HCT116 (cell line): ENCODE data around the gene TJP3. TPM values are rescaled to one million over a fixed set of nuclear protein-coding genes. Genes with fewer than 3 reads are reported as not detected.

ENCODE experiments used
- ATAC-seq: fragments of 200-7000 bp; cut with Tn5 transposase; 2 replicates; pipeline ENCODE4 v1.9.1; 2020; ENCODE audit warnings: mild to moderate bottlenecking, moderate library complexity
- BruUV-seq: library from RNA; stranded (reverse); fragments of 400-500 nt; replicated peaks from 2 replicates; lab custom pipeline; 2021; lab: Mats Ljungman, UMichigan
- CTCF ChIA-PET: fragments of 300-600 bp; sonication (Branson Sonifier 250); formaldehyde crosslinking; loops from one replicate; lab custom pipeline; 2021; ENCODE audit warnings: antibody characterized with exemption; lab: Charles Lee
- POLR2A ChIA-PET: fragments of 300-600, 350-600 bp; sonication (Branson Sonifier 250); formaldehyde crosslinking; loops from one replicate; lab custom pipeline; 2021; ENCODE audit warnings: antibody characterized with exemption; lab: Charles Lee
- RAD21 ChIA-PET, 2 experiments: fragments of 300-600 bp; sonication (Branson Sonifier 250); formaldehyde crosslinking; loops; one replicate each; lab custom pipeline; 2023; ENCODE audit warnings: low total read pairs in 2 of 2; ENCODE audit not compliant: uncharacterized antibody in 2 of 2, unreplicated experiment in 2 of 2, low non-redundant PET in 1 of 2; lab: Charles Lee
- DNase-seq: peaks from one replicate; pipeline ENCODE4 v3.0.0-alpha.2; 2010; ENCODE audit warnings: low read depth, low spot score
- H2AFZ ChIP-seq: fragments of 200-600 bp; shearing (Covaris generic), sonication (generic); 2 replicates; pipeline ENCODE4 v1.6.1; 2017; ENCODE audit warnings: low read depth, mixed run types, mixed read lengths, antibody characterized with exemption, low read length; ENCODE audit not compliant: poor library complexity, severe bottlenecking
- H3K27ac ChIP-seq: 2 replicates; pipeline ENCODE4 v1.5.1; 2012; ENCODE audit warnings: low read depth, low read length
- H3K27me3 ChIP-seq: fragments of 200-600 bp; sonication (generic); 2 replicates; pipeline ENCODE4 v1.6.1; 2016; ENCODE audit warnings: mixed run types, low read length, mixed read lengths; ENCODE audit not compliant: insufficient read depth
- H3K36me3 ChIP-seq, 2 experiments: fragments of 200-500 bp in 1 of 2; fragments of 200-600 bp in 1 of 2; sonication (Bioruptor generic) in 1 of 2; sonication (generic) in 1 of 2; 2 replicates each; pipeline versions ENCODE4 v1.5.1 to v1.6.1; 2014 to 2016; ENCODE audit warnings: low read length in 2 of 2, inconsistent platforms in 1 of 2, mixed read lengths in 1 of 2, mixed run types in 1 of 2; ENCODE audit not compliant: insufficient read depth in 2 of 2, control insufficient read depth in 1 of 2
- H3K4me1 ChIP-seq, 2 experiments: fragments of 200-600 bp in 1 of 2; sonication (generic) in 1 of 2; 2 replicates each; pipeline versions ENCODE4 v1.5.1 to v1.6.1; 2012 to 2017; ENCODE audit warnings: low read length in 2 of 2, inconsistent platforms in 1 of 2, mild to moderate bottlenecking in 1 of 2, mixed read lengths in 1 of 2, mixed run types in 1 of 2, moderate library complexity in 1 of 2; ENCODE audit not compliant: insufficient read depth in 2 of 2, control insufficient read depth in 1 of 2
- H3K4me2 ChIP-seq: fragments of 200-600 bp; sonication (generic); 2 replicates; pipeline ENCODE4 v1.6.1; 2017; ENCODE audit warnings: mixed run types, low read length, mixed read lengths
- H3K4me3 ChIP-seq, 2 experiments: fragments of 200-600 bp in 1 of 2; sonication (generic) in 1 of 2; replicated peaks in 1 of 2; 2 replicates each; pipeline ENCODE4 v1.5.1; 2011 to 2016; ENCODE audit warnings: low read length in 2 of 2, control low read depth in 1 of 2, low read depth in 1 of 2, mild to moderate bottlenecking in 1 of 2, mixed read lengths in 1 of 2, mixed run types in 1 of 2
- H3K79me2 ChIP-seq: fragments of 200-600 bp; sonication (generic); 2 replicates; pipeline ENCODE4 v1.6.1; 2017; ENCODE audit warnings: mild to moderate bottlenecking, mixed run types, low read length, moderate library complexity, mixed read lengths; ENCODE audit not compliant: insufficient read depth
- H3K9ac ChIP-seq: fragments of 200-600 bp; sonication (generic); 2 replicates; pipeline ENCODE4 v1.6.1; 2016; ENCODE audit warnings: low read length, mixed read lengths
- H3K9me2 ChIP-seq: fragments of 200-600 bp; sonication (generic), shearing (Covaris generic); 2 replicates; pipeline ENCODE4 v1.6.1; 2017; ENCODE audit warnings: mixed run types, mild to moderate bottlenecking, moderate library complexity; ENCODE audit not compliant: insufficient read depth
- H3K9me3 ChIP-seq, 2 experiments: fragments of 200-500 bp in 1 of 2; fragments of 200-600 bp in 1 of 2; sonication (Bioruptor generic) in 1 of 2; sonication (generic) in 1 of 2; 2 replicates each; pipeline ENCODE4 v1.6.1; 2014 to 2017; ENCODE audit warnings: low read length in 2 of 2, mixed read lengths in 2 of 2, inconsistent platforms in 1 of 2, low read depth in 1 of 2, mild to moderate bottlenecking in 1 of 2, mixed run types in 1 of 2, moderate library complexity in 1 of 2; ENCODE audit not compliant: control insufficient read depth in 1 of 2, insufficient read depth in 1 of 2
- H4K20me1 ChIP-seq: fragments of 200-600 bp; sonication (generic), shearing (Covaris generic); 2 replicates; pipeline ENCODE4 v1.6.1; 2017; ENCODE audit warnings: mixed run types, mild to moderate bottlenecking, moderate library complexity; ENCODE audit not compliant: insufficient read depth
- EZH2phosphoT487 ChIP-seq: fragments of 200-600 bp; IDR thresholded peaks from 2 replicates; pipeline ENCODE4 v1.6.1; 2018; ENCODE audit warnings: antibody characterized with exemption, borderline replicate concordance
- FOSL1 ChIP-seq: IDR thresholded peaks from 2 replicates; pipeline ENCODE4 v1.6.1; 2012; ENCODE audit warnings: low read depth
- JUND ChIP-seq: IDR thresholded peaks from 2 replicates; pipeline ENCODE4 v1.6.1; 2012
- POLR2A ChIP-seq: IDR thresholded peaks from 2 replicates; pipeline ENCODE4 v1.7.0; 2011; ENCODE audit warnings: borderline replicate concordance; ENCODE audit not compliant: insufficient read depth, insufficient read length; ENCODE audit errors: extremely low read depth
- RAD21 ChIP-seq: IDR thresholded peaks from 2 replicates; pipeline ENCODE4 v1.6.1; 2012; ENCODE audit warnings: low read depth, mild to moderate bottlenecking
- SIN3A ChIP-seq: IDR thresholded peaks from 2 replicates; pipeline ENCODE4 v1.6.1; 2012; ENCODE audit warnings: low read depth
- SP1 ChIP-seq: IDR thresholded peaks from 2 replicates; pipeline ENCODE4 v1.6.1; 2012; ENCODE audit warnings: low read depth
- TCF7L2 ChIP-seq: IDR thresholded peaks from 2 replicates; pipeline ENCODE4 v1.7.0; 2011; ENCODE audit warnings: borderline replicate concordance, inconsistent platforms; ENCODE audit not compliant: insufficient read depth, insufficient read length; ENCODE audit errors: extremely low read depth
- ZFX ChIP-seq: fragments of 450-650 bp; IDR thresholded peaks from 2 replicates; pipeline ENCODE4 v1.6.1; 2017
- intact Hi-C: fragments of 100-400 bp; cut with micrococcal nuclease; formaldehyde crosslinking; loops from 2 replicates; pipeline ENCODE4 v1.10.0; 2022
- total RNA-seq: library from RNA; stranded (reverse); gene quantifications from one replicate; pipeline ENCODE4 v1.2.1, GENCODE V29; 2021; ENCODE audit not compliant: unreplicated experiment
- TF ChIP-seq, protein P1 (sequence below): IDR thresholded peaks from 2 replicates; pipeline ENCODE4 v1.6.1; 2011; ENCODE audit warnings: mild to moderate bottlenecking, low read length, moderate library complexity; ENCODE audit not compliant: insufficient replicate concordance; ENCODE audit errors: extremely low read depth
- TF ChIP-seq, protein P2 (sequence below): IDR thresholded peaks from 2 replicates; pipeline ENCODE4 v1.6.1; 2012
- TF ChIP-seq, protein P3 (sequence below): IDR thresholded peaks from 2 replicates; pipeline ENCODE4 v1.6.1; 2012
- TF ChIP-seq, protein P4 (sequence below), 3 experiments: fragments of 200-600 bp in 1 of 3; sonication (generic) in 1 of 3; IDR thresholded peaks in 2 of 3; conservative IDR thresholded peaks in 1 of 3; 2 replicates each; pipeline ENCODE4 v1.5.1; 2012 to 2017; ENCODE audit warnings: low read depth in 2 of 3, low read length in 2 of 3, antibody characterized with exemption in 1 of 3, borderline replicate concordance in 1 of 3, control low read depth in 1 of 3, mild to moderate bottlenecking in 1 of 3, mixed read lengths in 1 of 3, mixed run types in 1 of 3, moderate library complexity in 1 of 3; ENCODE audit not compliant: insufficient read depth in 1 of 3

The TJP3 gene
- total RNA-seq, 1 experiment from 2014 or later: 69.6 TPM

DNA sequence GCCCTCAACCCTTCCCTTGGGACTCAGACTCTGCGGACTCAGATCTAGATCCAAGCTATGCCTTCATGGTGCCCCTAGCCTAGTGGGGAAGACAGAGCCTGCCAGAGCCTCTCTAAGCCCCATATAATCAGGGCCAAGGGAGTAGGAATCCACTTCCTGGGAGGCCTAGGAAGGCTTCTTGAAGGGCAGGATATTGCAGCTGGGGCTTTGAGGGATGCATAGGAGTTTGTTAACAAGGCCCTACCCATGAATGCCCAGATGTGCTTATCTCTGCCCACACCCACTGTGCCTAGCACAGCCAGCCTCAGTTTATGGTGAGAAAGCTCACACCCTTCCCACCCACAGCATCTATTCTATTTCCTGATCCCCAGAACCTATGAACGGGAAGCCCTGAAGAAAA, 42.0 kb downstream of the TJP3 start:
- POLR2A ChIA-PET: interaction anchor here (1.1 kb wide), 1 partner anchor 12 kb away, joined by 4 read pairs; the partner anchor contains the start of gene MRPL54
- no peak overlapping the region for H3K27ac ChIP-seq
- CTCF ChIA-PET: no interaction called here

DNA sequence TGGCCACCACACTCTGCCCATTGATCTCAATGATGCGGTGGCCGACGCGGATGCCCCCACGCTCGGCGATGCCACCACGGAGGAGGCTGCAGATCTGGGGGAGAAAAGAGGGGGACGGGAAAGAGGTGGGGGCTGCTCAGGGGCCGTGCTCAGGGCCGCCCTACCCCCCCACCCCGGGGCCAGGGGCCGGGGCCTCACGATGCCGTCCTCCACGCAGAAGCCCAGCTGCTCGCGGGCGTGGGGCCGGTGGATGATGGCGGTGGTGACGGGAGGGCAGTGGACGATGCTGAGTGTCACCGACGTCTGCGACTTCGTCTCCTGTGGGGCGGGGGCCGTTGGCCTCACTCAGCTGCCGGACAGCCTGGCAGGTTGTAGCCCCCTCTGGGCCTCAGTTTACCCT, 43.1 kb downstream of the TJP3 start:
- Histone ChIP-seq H3K9me2 (no peaks in the 10 kb centered on the region), H3K9ac (no peak overlapping the region), H3K4me3 (no peak overlapping the region), H3K27ac (no peak overlapping the region), H3K27me3 (no peaks in the 10 kb centered on the region), H4K20me1 (no peaks in the 10 kb centered on the region), H3K36me3 (peaks cover 0 to 3% of the 10 kb centered on the region in 2 experiments; a peak in 2 of 4 replicates), H3K9me3 (no peaks in the 10 kb centered on the region), H3K79me2 (no peaks in the 10 kb centered on the region), H3K4me2 (no peak overlapping the region), H2AFZ (no peak overlapping the region), H3K4me1 (no peaks in the 10 kb centered on the region)
- POLR2A ChIA-PET: no interaction called here
- no peak for DNase-seq
- CTCF ChIA-PET: no interaction called here
- RAD21 ChIA-PET: no interaction called here
- intact Hi-C loops: no loop called here
- BruUV-seq: no TSS peak
- no peak for ATAC-seq
- TF ChIP-seq SIN3A (no peak), SP1 (no peak), ZFX (no peak), TCF7L2 (no peak), FOSL1 (no peak), POLR2A (no peak), EZH2phosphoT487 (no peak), JUND (no peak), RAD21 (no peak)
- TF ChIP-seq, protein P1, sequence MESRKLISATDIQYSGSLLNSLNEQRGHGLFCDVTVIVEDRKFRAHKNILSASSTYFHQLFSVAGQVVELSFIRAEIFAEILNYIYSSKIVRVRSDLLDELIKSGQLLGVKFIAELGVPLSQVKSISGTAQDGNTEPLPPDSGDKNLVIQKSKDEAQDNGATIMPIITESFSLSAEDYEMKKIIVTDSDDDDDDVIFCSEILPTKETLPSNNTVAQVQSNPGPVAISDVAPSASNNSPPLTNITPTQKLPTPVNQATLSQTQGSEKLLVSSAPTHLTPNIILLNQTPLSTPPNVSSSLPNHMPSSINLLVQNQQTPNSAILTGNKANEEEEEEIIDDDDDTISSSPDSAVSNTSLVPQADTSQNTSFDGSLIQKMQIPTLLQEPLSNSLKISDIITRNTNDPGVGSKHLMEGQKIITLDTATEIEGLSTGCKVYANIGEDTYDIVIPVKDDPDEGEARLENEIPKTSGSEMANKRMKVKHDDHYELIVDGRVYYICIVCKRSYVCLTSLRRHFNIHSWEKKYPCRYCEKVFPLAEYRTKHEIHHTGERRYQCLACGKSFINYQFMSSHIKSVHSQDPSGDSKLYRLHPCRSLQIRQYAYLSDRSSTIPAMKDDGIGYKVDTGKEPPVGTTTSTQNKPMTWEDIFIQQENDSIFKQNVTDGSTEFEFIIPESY: no peak
- TF ChIP-seq, protein P2, sequence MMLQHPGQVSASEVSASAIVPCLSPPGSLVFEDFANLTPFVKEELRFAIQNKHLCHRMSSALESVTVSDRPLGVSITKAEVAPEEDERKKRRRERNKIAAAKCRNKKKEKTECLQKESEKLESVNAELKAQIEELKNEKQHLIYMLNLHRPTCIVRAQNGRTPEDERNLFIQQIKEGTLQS: no peak
- TF ChIP-seq, protein P3, sequence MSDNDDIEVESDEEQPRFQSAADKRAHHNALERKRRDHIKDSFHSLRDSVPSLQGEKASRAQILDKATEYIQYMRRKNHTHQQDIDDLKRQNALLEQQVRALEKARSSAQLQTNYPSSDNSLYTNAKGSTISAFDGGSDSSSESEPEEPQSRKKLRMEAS: no peak

More for the DNA sequence above, 42.0 kb downstream of the TJP3 start:
- no peaks in the 10 kb centered on the region for H3K27me3 ChIP-seq
- intact Hi-C loops: no loop called here
- H4K20me1 ChIP-seq: no peaks in the 10 kb centered on the region
- H2AFZ ChIP-seq: no peak overlapping the region
- no peaks in the 10 kb centered on the region for H3K79me2 ChIP-seq
- no peaks in the 10 kb centered on the region for H3K9me2 ChIP-seq
- peaks cover 0 to 3% of the 10 kb centered on the region in 2 experiments; a peak in 2 of 4 replicates for H3K36me3 ChIP-seq
- H3K9me3 ChIP-seq: no peaks in the 10 kb centered on the region
- no peak overlapping the region for H3K4me3 ChIP-seq
- H3K4me1 ChIP-seq: no peaks in the 10 kb centered on the region
- no peak for ATAC-seq
- no peak overlapping the region for H3K9ac ChIP-seq
- TF ChIP-seq, protein P4, sequence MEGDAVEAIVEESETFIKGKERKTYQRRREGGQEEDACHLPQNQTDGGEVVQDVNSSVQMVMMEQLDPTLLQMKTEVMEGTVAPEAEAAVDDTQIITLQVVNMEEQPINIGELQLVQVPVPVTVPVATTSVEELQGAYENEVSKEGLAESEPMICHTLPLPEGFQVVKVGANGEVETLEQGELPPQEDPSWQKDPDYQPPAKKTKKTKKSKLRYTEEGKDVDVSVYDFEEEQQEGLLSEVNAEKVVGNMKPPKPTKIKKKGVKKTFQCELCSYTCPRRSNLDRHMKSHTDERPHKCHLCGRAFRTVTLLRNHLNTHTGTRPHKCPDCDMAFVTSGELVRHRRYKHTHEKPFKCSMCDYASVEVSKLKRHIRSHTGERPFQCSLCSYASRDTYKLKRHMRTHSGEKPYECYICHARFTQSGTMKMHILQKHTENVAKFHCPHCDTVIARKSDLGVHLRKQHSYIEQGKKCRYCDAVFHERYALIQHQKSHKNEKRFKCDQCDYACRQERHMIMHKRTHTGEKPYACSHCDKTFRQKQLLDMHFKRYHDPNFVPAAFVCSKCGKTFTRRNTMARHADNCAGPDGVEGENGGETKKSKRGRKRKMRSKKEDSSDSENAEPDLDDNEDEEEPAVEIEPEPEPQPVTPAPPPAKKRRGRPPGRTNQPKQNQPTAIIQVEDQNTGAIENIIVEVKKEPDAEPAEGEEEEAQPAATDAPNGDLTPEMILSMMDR (IDR thresholded peaks at IDR 0.05 in 2 of 3, conservative IDR thresholded peaks at IDR 0.05 in 1 of 3; ENCODE audit: borderline replicate concordance in 1 of 3, insufficient read depth in 1 of 3, low read depth in 2 of 3, low read length in 2 of 3): no peak
- TF ChIP-seq, all 23 proteins: peak for 0
- RAD21 ChIA-PET: no interaction called here
- no TSS peak for BruUV-seq
- H3K4me2 ChIP-seq: no peak overlapping the region
- no peak for DNase-seq
